Neural cell (in vitro differentiated cells): ENCODE results near the gene UBE2I. TPM values are rescaled to one million over a fixed set of nuclear protein-coding genes. Genes with fewer than 3 reads are reported as not detected.

ENCODE experiments used
- H2AFZ ChIP-seq: fragments of 200-600, 300-800 bp; sonication (generic), shearing (Covaris generic); 2 replicates; pipeline ENCODE4 v1.6.0; 2014; ENCODE audit warnings: low read depth, mild to moderate bottlenecking, antibody characterized with exemption, low read length, moderate library complexity
- H3F3A ChIP-seq: fragments of 200-600 bp; shearing (Covaris generic); 2 replicates; pipeline ENCODE4 v1.6.1; 2016; ENCODE audit warnings: mild to moderate bottlenecking, moderate library complexity, mixed read lengths, antibody characterized with exemption, low read length; ENCODE audit not compliant: insufficient read depth, poor library complexity, severe bottlenecking
- H3K27ac ChIP-seq: fragments of 200-600, 300-800 bp; sonication (generic), shearing (Covaris generic); 2 replicates; pipeline ENCODE4 v1.5.1; 2014; ENCODE audit warnings: mild to moderate bottlenecking, low read length, moderate library complexity
- H3K27me3 ChIP-seq: fragments of 300-800, 200-600 bp; sonication (generic), shearing (Covaris generic); 2 replicates; pipeline ENCODE4 v1.6.0; 2014; ENCODE audit warnings: mild to moderate bottlenecking, low read depth, low read length, moderate library complexity; ENCODE audit not compliant: insufficient read depth
- H3K36me3 ChIP-seq: fragments of 300-800, 200-600 bp; sonication (generic), shearing (Covaris generic); 2 replicates; pipeline ENCODE4 v1.5.1; 2014; ENCODE audit warnings: mild to moderate bottlenecking, antibody characterized with exemption, low read length, moderate library complexity; ENCODE audit not compliant: insufficient read depth
- H3K4me2 ChIP-seq: fragments of 300-800, 200-600 bp; sonication (generic), shearing (Covaris generic); 2 replicates; pipeline ENCODE4 v1.6.0; 2014; ENCODE audit warnings: mild to moderate bottlenecking, low read length
- H3K4me3 ChIP-seq: fragments of 300-800, 200-600 bp; sonication (generic), shearing (Covaris generic); 2 replicates; pipeline ENCODE4 v1.5.1; 2014; ENCODE audit warnings: mild to moderate bottlenecking, low read length, moderate library complexity
- H3K79me2 ChIP-seq: fragments of 200-600 bp; shearing (Covaris generic); replicated peaks from 2 replicates; pipeline ENCODE4 v1.6.0; 2014; ENCODE audit warnings: mild to moderate bottlenecking, low read length, moderate library complexity; ENCODE audit not compliant: insufficient read depth
- H3K9ac ChIP-seq: fragments of 300-800, 200-600 bp; sonication (generic), shearing (Covaris generic); 2 replicates; pipeline ENCODE4 v1.6.1; 2016; ENCODE audit warnings: mild to moderate bottlenecking, low read length, mixed read lengths
- H3K9me2 ChIP-seq: fragments of 200-600 bp; shearing (Covaris generic); 2 replicates; pipeline ENCODE4 v1.6.1; 2016; ENCODE audit warnings: mild to moderate bottlenecking, low read length, mixed read lengths; ENCODE audit not compliant: insufficient read depth
- H3K9me3 ChIP-seq: fragments of 200-600, 300-800 bp; sonication (generic), shearing (Covaris generic); 2 replicates; pipeline ENCODE4 v1.6.1; 2016; ENCODE audit warnings: mild to moderate bottlenecking, mixed run types, low read length, moderate library complexity, mixed read lengths
- H4K20me1 ChIP-seq: fragments of 200-600 bp; shearing (Covaris generic); 2 replicates; pipeline ENCODE4 v1.6.1; 2016; ENCODE audit warnings: mild to moderate bottlenecking, mixed run types; ENCODE audit not compliant: insufficient read depth
- CTCF ChIP-seq: fragments of 450-650 bp; IDR thresholded peaks from 2 replicates; pipeline ENCODE4 v1.5.1; 2014; ENCODE audit warnings: antibody characterized with exemption, mild to moderate bottlenecking, moderate library complexity; ENCODE audit not compliant: poor library complexity, severe bottlenecking
- EP300 ChIP-seq: fragments of 450-650 bp; conservative IDR thresholded peaks from 2 replicates; pipeline ENCODE4 v1.6.1; 2014; ENCODE audit warnings: antibody characterized with exemption, mild to moderate bottlenecking, moderate library complexity; ENCODE audit not compliant: poor library complexity, severe bottlenecking
- EZH2 ChIP-seq: fragments of 200-600, 300-800 bp; shearing (Covaris generic), sonication (generic); IDR thresholded peaks from 2 replicates; pipeline ENCODE4 v1.6.1; 2014; ENCODE audit warnings: antibody characterized with exemption, low read length, borderline replicate concordance, mild to moderate bottlenecking; ENCODE audit not compliant: insufficient read depth, poor library complexity, severe bottlenecking
- MXI1 ChIP-seq: fragments of 450-650 bp; conservative IDR thresholded peaks from 2 replicates; pipeline ENCODE4 v1.6.1; 2014; ENCODE audit warnings: antibody characterized with exemption, mild to moderate bottlenecking; ENCODE audit not compliant: poor library complexity, severe bottlenecking
- POLR2AphosphoS5 ChIP-seq: IDR thresholded peaks from 2 replicates; pipeline ENCODE4 v1.6.1; 2012
- RAD21 ChIP-seq: fragments of 450-650 bp; conservative IDR thresholded peaks from 2 replicates; pipeline ENCODE4 v1.6.1; 2014; ENCODE audit warnings: antibody characterized with exemption, mild to moderate bottlenecking, moderate library complexity
- REST ChIP-seq: IDR thresholded peaks from 2 replicates; pipeline ENCODE4 v1.6.1; 2012; ENCODE audit warnings: borderline replicate concordance
- SMC3 ChIP-seq: fragments of 450-650 bp; conservative IDR thresholded peaks from 2 replicates; pipeline ENCODE4 v1.6.1; 2014; ENCODE audit warnings: antibody characterized with exemption, mild to moderate bottlenecking, moderate library complexity; ENCODE audit not compliant: poor library complexity
- TAF1 ChIP-seq: IDR thresholded peaks from 2 replicates; pipeline ENCODE4 v1.6.1; 2012; ENCODE audit warnings: low read depth
- polyA plus RNA-seq: library from polyadenylated mRNA; depleted of rRNA; stranded (reverse); fragments of >200 nt; gene quantifications from 2 replicates; pipeline ENCODE4 v1.2.3, GENCODE V29; 2014

Gene UBE2I
- polyA plus RNA-seq, 1 donor from 2014 or later: 111 TPM

GRCh38 chr16:1310832-1311200, 1.4 kb downstream of the UBE2I start:
- no peak overlapping the region for H3K27ac ChIP-seq
- TF ChIP-seq SMC3: no peak
- TF ChIP-seq CTCF: no peak
- no peak for TF ChIP-seq RAD21
- no peak for TF ChIP-seq REST
- TF ChIP-seq TAF1: no peak
- no peak for TF ChIP-seq MXI1
- no peak for TF ChIP-seq EP300
- no peak for TF ChIP-seq POLR2AphosphoS5
- no peak for TF ChIP-seq EZH2
- peaks cover 51% of the 10 kb centered on the region for H4K20me1 ChIP-seq
- H3K4me2 ChIP-seq: peak overlapping the region; percentile 93
- no peaks in the 10 kb centered on the region for H3K36me3 ChIP-seq
- H3K9me3 ChIP-seq: no peaks in the 10 kb centered on the region
- peaks cover 50% of the 10 kb centered on the region for H3K79me2 ChIP-seq
- peak overlapping the region; percentile 81 for H3K4me3 ChIP-seq
- H3F3A ChIP-seq: no peaks in the 10 kb centered on the region
- no peaks in the 10 kb centered on the region for H3K27me3 ChIP-seq
- peak overlapping the region; percentile 83 for H3K9ac ChIP-seq
- H2AFZ ChIP-seq: no peak overlapping the region
- H3K9me2 ChIP-seq: no peaks in the 10 kb centered on the region

GRCh38 chr16:1311212-1311737, 1.8 kb downstream of the UBE2I start:
- no peaks in the 10 kb centered on the region for H3K27me3 ChIP-seq
- no peaks in the 10 kb centered on the region for H3K9me2 ChIP-seq
- no peaks in the 10 kb centered on the region for H3K9me3 ChIP-seq
- H3K9ac ChIP-seq: peak overlapping the region; percentile 83
- peaks cover 52% of the 10 kb centered on the region for H4K20me1 ChIP-seq
- no peak for TF ChIP-seq EZH2
- no peak for TF ChIP-seq CTCF
- H3K27ac ChIP-seq: no peak overlapping the region
- no peaks in the 10 kb centered on the region for H3K36me3 ChIP-seq
- H3K4me2 ChIP-seq: peak overlapping the region; percentile 93
- no peak overlapping the region for H2AFZ ChIP-seq
- peaks cover 50% of the 10 kb centered on the region for H3K79me2 ChIP-seq
- no peaks in the 10 kb centered on the region for H3F3A ChIP-seq
- H3K4me3 ChIP-seq: peak overlapping the region; percentile 81
